Caco-2 (cell line): ENCODE measurements around the gene LDB2. TPM values are rescaled to one million over a fixed set of nuclear protein-coding genes. Genes with fewer than 3 reads are reported as not detected.

Experiments
- BruUV-seq: library from RNA; stranded (reverse); fragments of 400-500 nt; replicated peaks from 2 replicates; lab custom pipeline; 2021; lab: Mats Ljungman, UMichigan
- CTCF ChIA-PET: fragments of 300-600 bp; sonication (Branson Sonifier 250); formaldehyde crosslinking; loops from one replicate; lab custom pipeline; 2022; ENCODE audit warnings: antibody characterized with exemption; lab: Charles Lee
- POLR2A ChIA-PET: fragments of 300-600 bp; sonication (Branson Sonifier 250); formaldehyde crosslinking; loops from one replicate; lab custom pipeline; 2022; ENCODE audit warnings: antibody characterized with exemption; lab: Charles Lee
- DNase-seq, 2 experiments: peaks; one replicate each; pipeline versions ENCODE4 v3.0.0 to v3.0.0-alpha.2; 2020 to 2022
- H3K27me3 ChIP-seq: replicated peaks from 2 replicates; pipeline ENCODE4 v1.6.0; 2011; ENCODE audit warnings: low read length; ENCODE audit not compliant: control insufficient read depth, insufficient read depth
- H3K36me3 ChIP-seq: 2 replicates; pipeline ENCODE4 v1.5.1; 2011; ENCODE audit warnings: low read length; ENCODE audit not compliant: control insufficient read depth, insufficient read depth
- H3K4me1 ChIP-seq: fragments of 250-450 bp; sonication (Bioruptor Pico); 2 replicates; pipeline ENCODE4 v1.5.1; 2020; ENCODE audit warnings: mild to moderate bottlenecking
- H3K4me3 ChIP-seq: 2 replicates; pipeline ENCODE4 v1.5.1; 2011; ENCODE audit warnings: low read depth, mild to moderate bottlenecking, control low read depth, low read length
- H3K9me3 ChIP-seq: fragments of 250-450 bp; sonication (Bioruptor Pico); 2 replicates; pipeline ENCODE4 v1.5.1; 2020; ENCODE audit warnings: mild to moderate bottlenecking, moderate library complexity
- H3K27ac Mint-ChIP-seq: one replicate; pipeline ENCODE4 v1.8.0; 2022; ENCODE audit warnings: mixed read lengths; ENCODE audit not compliant: unreplicated experiment
- H3K27me3 Mint-ChIP-seq: one replicate; pipeline ENCODE4 v1.8.0; 2022; ENCODE audit warnings: mixed read lengths; ENCODE audit not compliant: insufficient read depth, unreplicated experiment
- H3K36me3 Mint-ChIP-seq: one replicate; pipeline ENCODE4 v1.8.0; 2022; ENCODE audit warnings: mild to moderate bottlenecking, mixed read lengths; ENCODE audit not compliant: insufficient read depth, unreplicated experiment
- H3K4me1 Mint-ChIP-seq: one replicate; pipeline ENCODE4 v1.8.0; 2022; ENCODE audit warnings: low read depth, mixed read lengths; ENCODE audit not compliant: unreplicated experiment
- H3K4me3 Mint-ChIP-seq: one replicate; pipeline ENCODE4 v1.8.0; 2022; ENCODE audit warnings: mild to moderate bottlenecking, moderate library complexity, mixed read lengths; ENCODE audit not compliant: unreplicated experiment
- H3K9me3 Mint-ChIP-seq: one replicate; pipeline ENCODE4 v1.8.0; 2022; ENCODE audit warnings: mixed read lengths; ENCODE audit not compliant: unreplicated experiment
- CTCF ChIP-seq, 2 experiments: fragments of 200-600 bp in 1 of 2; IDR thresholded peaks; 1 replicate in 1 of 2; 2 replicates in 1 of 2; pipeline versions ENCODE4 v1.5.1 to v1.8.0; 2011 to 2022; ENCODE audit warnings: antibody characterized with exemption in 1 of 2, control low read depth in 1 of 2, inconsistent platforms in 1 of 2, low read depth in 1 of 2, low read length in 1 of 2, mild to moderate bottlenecking in 1 of 2, moderate library complexity in 1 of 2; ENCODE audit not compliant: insufficient read depth in 1 of 2, severe bottlenecking in 1 of 2, unreplicated experiment in 1 of 2
- intact Hi-C: fragments of 100-400 bp; cut with micrococcal nuclease; formaldehyde crosslinking; loops from one replicate; pipeline ENCODE4 v1.10.0; 2022; ENCODE audit not compliant: unreplicated experiment
- total RNA-seq: library from RNA; stranded (reverse); gene quantifications from 2 replicates; pipeline ENCODE4 v1.2.3, GENCODE V29; 2022

The LDB2 gene
- total RNA-seq, 1 experiment from 2014 or later = not detected

- H3K9me3 ChIP-seq = no peaks in the 10 kb centered on the region; the same call in 1 of the 2 replicates
- intact Hi-C loops = no loop called here
- ChIA-PET CTCF (no interaction called here), POLR2A (no interaction called here)
- Mint-ChIP-seq H3K4me1 (no peaks in the 10 kb centered on the region), H3K27ac (no peak overlapping the region), H3K9me3 (peaks cover 11% of the 10 kb centered on the region), H3K4me3 (no peak overlapping the region), H3K27me3 (no peaks in the 10 kb centered on the region), H3K36me3 (no peaks in the 10 kb centered on the region)
- no peaks in the 10 kb centered on the region for H3K36me3 ChIP-seq
- H3K4me1 ChIP-seq = no peaks in the 10 kb centered on the region; the same call in none of the 2 replicates
- DNase-seq = no peak
- no peak overlapping the region for H3K4me3 ChIP-seq
- H3K27me3 ChIP-seq = no peaks in the 10 kb centered on the region
- TF ChIP-seq CTCF (IDR thresholded peaks at IDR 0.05; ENCODE audit: insufficient read depth in 1 of 2, low read depth in 1 of 2, low read length in 1 of 2, severe bottlenecking in 1 of 2, unreplicated experiment in 1 of 2) = no peak
- BruUV-seq = no TSS peak
Measured at GRCh38 chr4:16720761-16721160, 177.7 kb downstream of the LDB2 start.

- Mint-ChIP-seq H3K4me1 (no peaks in the 10 kb centered on the region), H3K4me3 (no peak overlapping the region), H3K27me3 (no peaks in the 10 kb centered on the region), H3K9me3 (no peaks in the 10 kb centered on the region), H3K36me3 (no peaks in the 10 kb centered on the region), H3K27ac (no peak overlapping the region)
- POLR2A ChIA-PET = no interaction called here
- no peaks in the 10 kb centered on the region; the same call in none of the 2 replicates for H3K4me1 ChIP-seq
- no TSS peak for BruUV-seq
- no peak for TF ChIP-seq CTCF (IDR thresholded peaks at IDR 0.05; ENCODE audit: insufficient read depth in 1 of 2, low read depth in 1 of 2, low read length in 1 of 2, severe bottlenecking in 1 of 2, unreplicated experiment in 1 of 2)
- CTCF ChIA-PET = no interaction called here
- no peaks in the 10 kb centered on the region for H3K27me3 ChIP-seq
- intact Hi-C loops = no loop called here
- no peaks in the 10 kb centered on the region for H3K9me3 ChIP-seq
- DNase-seq = no peak
- H3K4me3 ChIP-seq = no peak overlapping the region
- no peaks in the 10 kb centered on the region for H3K36me3 ChIP-seq
Measured at GRCh38 chr4:16717266-16717970, 181.0 kb downstream of the LDB2 start.

- Histone ChIP-seq H3K27me3 (no peaks in the 10 kb centered on the region), H3K9me3 (no peaks in the 10 kb centered on the region), H3K36me3 (no peaks in the 10 kb centered on the region), H3K4me3 (no peak overlapping the region), H3K4me1 (no peaks in the 10 kb centered on the region)
- no TSS peak for BruUV-seq
- Mint-ChIP-seq H3K4me1 (no peaks in the 10 kb centered on the region), H3K9me3 (no peaks in the 10 kb centered on the region), H3K36me3 (no peaks in the 10 kb centered on the region), H3K27ac (no peak overlapping the region), H3K27me3 (peaks cover 7% of the 10 kb centered on the region), H3K4me3 (no peak overlapping the region)
- TF ChIP-seq CTCF (IDR thresholded peaks at IDR 0.05; ENCODE audit: insufficient read depth in 1 of 2, low read depth in 1 of 2, low read length in 1 of 2, severe bottlenecking in 1 of 2, unreplicated experiment in 1 of 2) = no peak
- POLR2A ChIA-PET = no interaction called here
- DNase-seq = no peak
- CTCF ChIA-PET = no interaction called here
- intact Hi-C loops = no loop called here
Measured at GRCh38 chr4:16715482-16715881, 183.0 kb downstream of the LDB2 start.
